HFFc6 (cell line): ENCODE data around the gene SIDT2. TPM values are rescaled to one million over a fixed set of nuclear protein-coding genes. Genes with fewer than 3 reads are reported as not detected.

Source experiments
- DNase-seq: peaks from one replicate; pipeline ENCODE4 v3.0.0-alpha.2; 2018
- H3K27ac Mint-ChIP-seq: 2 replicates; pipeline ENCODE4 v1.8.0; 2020; ENCODE audit warnings: mild to moderate bottlenecking, mixed read lengths
- H3K27me3 Mint-ChIP-seq: 2 replicates; pipeline ENCODE4 v1.8.0; 2021; ENCODE audit warnings: mild to moderate bottlenecking, moderate library complexity, mixed read lengths; ENCODE audit not compliant: insufficient read depth
- H3K36me3 Mint-ChIP-seq: 2 replicates; pipeline ENCODE4 v1.8.0; 2021; ENCODE audit warnings: low read depth, mixed read lengths
- H3K4me1 Mint-ChIP-seq: 2 replicates; pipeline ENCODE4 v1.8.0; 2020; ENCODE audit warnings: low read depth, mixed read lengths
- H3K4me3 Mint-ChIP-seq: 2 replicates; pipeline ENCODE4 v1.8.0; 2020; ENCODE audit warnings: mild to moderate bottlenecking, moderate library complexity, mixed read lengths
- H3K9me3 Mint-ChIP-seq: 2 replicates; pipeline ENCODE4 v1.8.0; 2020; ENCODE audit warnings: mild to moderate bottlenecking, mixed read lengths
- CTCF ChIP-seq: fragments of 200-600 bp; sonication (generic); IDR thresholded peaks from 2 replicates; pipeline ENCODE4 v1.5.0; 2021; ENCODE audit warnings: antibody characterized with exemption, mild to moderate bottlenecking
- total RNA-seq, 6 experiments: library from RNA; stranded (reverse); fragmentation: NEBNext Ultra II Directional; extraction: Animal tissue kit (Norgen Biotek cat#: 25700); gene quantifications; 2 replicates in 1 of 6; 3 replicates in 5 of 6; pipeline ENCODE4 v1.2.3, GENCODE V29; 2021

Gene SIDT2
- total RNA-seq, 6 experiments from 2014 or later: 33.9 to 53.9 (median 37.7) TPM

- Mint-ChIP-seq H3K9me3 (no peaks in the 10 kb centered on the region), H3K4me3 (peak overlapping the region; percentile 52), H3K4me1 (peaks cover 20% of the 10 kb centered on the region), H3K27me3 (no peaks in the 10 kb centered on the region; the same call in none of the 2 replicates), H3K36me3 (peaks cover 16% of the 10 kb centered on the region), H3K27ac (peak overlapping the region; percentile 96)
- peak; percentile 79 for TF ChIP-seq CTCF
- DNase-seq: peak; percentile 99
Measured at GRCh38 chr11:117239295-117239694, 60.8 kb downstream of the SIDT2 start.

Other genes with a start within 250 kb of the SIDT2 start
- gene SIK3, start 80.3 kb upstream of the SIDT2 start, total RNA-seq: 10 to 100 TPM; 15.6 to 23.3 (median 19.9) TPM
- 100 to 1,000 TPM; 113 to 130 (median 122) TPM for gene PAFAH1B2, start 34.5 kb upstream of the SIDT2 start, total RNA-seq
- 1,000 to 10,000 TPM; 1,668 to 2,517 (median 1,780) TPM for gene TAGLN, start 20.6 kb downstream of the SIDT2 start, total RNA-seq
- gene PCSK7, start 53.3 kb downstream of the SIDT2 start, total RNA-seq: 10 to 100 TPM; 64.1 to 73.6 (median 68.0) TPM
- gene RNF214, start 53.9 kb downstream of the SIDT2 start, total RNA-seq: 10 to 100 TPM; 17.7 to 25.6 (median 22.1) TPM
- gene BACE1-AS, start 112.6 kb downstream of the SIDT2 start, total RNA-seq: 1 to 10 TPM; 4.3 to 6.4 (median 5.7) TPM
- 10 to 100 TPM; 59.6 to 80.8 (median 70.7) TPM for gene BACE1, start 137.5 kb downstream of the SIDT2 start, total RNA-seq
- gene CEP164, start 149.1 kb downstream of the SIDT2 start, total RNA-seq: 10 to 100 TPM; 29.0 to 35.6 (median 33.0) TPM